Activated CD8-positive, alpha-beta T cell treated with anti-CD3 and anti-CD28 coated beads, Interleukin-2, amount 10 ng/mL, durations not matched to agents 7 days and 5 days (primary cell): ENCODE results near the gene RAX. TPM values are rescaled to one million over a fixed set of nuclear protein-coding genes. Genes with fewer than 3 reads are reported as not detected.

Experiments used
- ATAC-seq: fragments of 150-1000 bp; cut with Tn5 transposase; one replicate; pipeline ENCODE4 v1.10.0; 2021; ENCODE audit warnings: moderate library complexity
- CTCF ChIA-PET: fragments of 350-600 bp; sonication (Branson Sonifier 250); formaldehyde crosslinking; loops from one replicate; lab custom pipeline; 2021; ENCODE audit warnings: antibody characterized with exemption; lab: Charles Lee
- POLR2A ChIA-PET: fragments of 350-600 bp; sonication (Branson Sonifier 250); formaldehyde crosslinking; loops from one replicate; lab custom pipeline; 2021; ENCODE audit warnings: antibody characterized with exemption; lab: Charles Lee
- DNase-seq: peaks from one replicate; pipeline ENCODE4 v3.0.0-alpha.2; 2020
- H3K27ac Mint-ChIP-seq: one replicate; pipeline ENCODE4 v1.8.0; 2021; ENCODE audit warnings: mild to moderate bottlenecking, mixed read lengths
- H3K27me3 Mint-ChIP-seq: one replicate; pipeline ENCODE4 v1.8.0; 2021; ENCODE audit warnings: low read depth, mixed read lengths
- H3K36me3 Mint-ChIP-seq: one replicate; pipeline ENCODE4 v1.8.0; 2021; ENCODE audit warnings: low read depth, mixed read lengths
- H3K4me1 Mint-ChIP-seq: one replicate; pipeline ENCODE4 v1.8.0; 2021; ENCODE audit warnings: low read depth, mixed read lengths
- H3K4me3 Mint-ChIP-seq: one replicate; pipeline ENCODE4 v1.8.0; 2021; ENCODE audit warnings: mild to moderate bottlenecking, mixed read lengths
- H3K9me3 Mint-ChIP-seq: one replicate; pipeline ENCODE4 v1.8.0; 2022; ENCODE audit warnings: mixed read lengths; ENCODE audit not compliant: insufficient read depth
- total RNA-seq, 2 experiments: library from RNA; stranded (reverse); gene quantifications; one replicate each; pipeline ENCODE4 v1.2.3, GENCODE V29; 2021

RAX gene
- total RNA-seq, 2 experiments from 2014 or later: not detected

GRCh38 chr18:59298871-59299270, 25.6 kb upstream of the RAX start:
- DNase-seq (no peak), ATAC-seq (no peak)
- H3K27me3 Mint-ChIP-seq: peaks cover 19% of the 10 kb centered on the region
- H3K4me1 Mint-ChIP-seq: peaks cover 7% of the 10 kb centered on the region
- ChIA-PET POLR2A (no interaction called here), CTCF (interaction anchor here (1.0 kb wide), 1 partner anchor 103 kb away, joined by 3 read pairs; no protein-coding TSS in a partner anchor)
- no peaks in the 10 kb centered on the region for H3K9me3 Mint-ChIP-seq
- no peaks in the 10 kb centered on the region for H3K36me3 Mint-ChIP-seq
- H3K27ac Mint-ChIP-seq: no peak overlapping the region
- no peak overlapping the region for H3K4me3 Mint-ChIP-seq

- Mint-ChIP-seq H3K9me3 (no peaks in the 10 kb centered on the region), H3K4me3 (no peak overlapping the region), H3K4me1 (no peaks in the 10 kb centered on the region), H3K27ac (no peak overlapping the region), H3K36me3 (no peaks in the 10 kb centered on the region), H3K27me3 (peaks cover 38% of the 10 kb centered on the region)
- no peak for DNase-seq
- CTCF ChIA-PET: interaction anchor here (1.2 to 1.6 kb wide), 2 partner anchors 15 to 109 kb away, joined by 3 to 4 read pairs; no protein-coding TSS in a partner anchor
- POLR2A ChIA-PET: no interaction called here
- ATAC-seq: no peak
Observed at GRCh38 chr18:59293317-59293716, 20.1 kb upstream of the RAX start.

GRCh38 chr18:59286341-59286740, 13.1 kb upstream of the RAX start:
- ATAC-seq (no peak), DNase-seq (no peak)
- POLR2A ChIA-PET: no interaction called here
- Mint-ChIP-seq H3K27ac (no peak overlapping the region), H3K27me3 (peaks cover 42% of the 10 kb centered on the region), H3K4me1 (no peaks in the 10 kb centered on the region), H3K36me3 (no peaks in the 10 kb centered on the region), H3K4me3 (no peak overlapping the region), H3K9me3 (no peaks in the 10 kb centered on the region)
- CTCF ChIA-PET: no interaction called here

GRCh38 chr18:59282341-59282740, 9.1 kb upstream of the RAX start:
- no peak overlapping the region for H3K27ac Mint-ChIP-seq
- H3K4me3 Mint-ChIP-seq: no peak overlapping the region
- ChIA-PET CTCF (no interaction called here), POLR2A (no interaction called here)
- H3K4me1 Mint-ChIP-seq: no peaks in the 10 kb centered on the region
- DNase-seq (no peak), ATAC-seq (no peak)
- no peaks in the 10 kb centered on the region for H3K9me3 Mint-ChIP-seq
- H3K36me3 Mint-ChIP-seq: no peaks in the 10 kb centered on the region
- peaks cover 42% of the 10 kb centered on the region for H3K27me3 Mint-ChIP-seq

- H3K36me3 Mint-ChIP-seq: no peaks in the 10 kb centered on the region
- CTCF ChIA-PET: interaction anchor here (0.8 to 1.9 kb wide), 3 partner anchors 123 to 512 kb away, joined by 3 to 8 read pairs (median 3); no protein-coding TSS in a partner anchor
Observed at GRCh38 chr18:59279722-59280121, 6.5 kb upstream of the RAX start.

GRCh38 chr18:59279193-59279592, 5.9 kb upstream of the RAX start:
- Mint-ChIP-seq H3K4me3 (no peak overlapping the region), H3K36me3 (no peaks in the 10 kb centered on the region), H3K9me3 (no peaks in the 10 kb centered on the region), H3K27ac (no peak overlapping the region), H3K27me3 (peaks cover 49% of the 10 kb centered on the region), H3K4me1 (no peaks in the 10 kb centered on the region)
- DNase-seq (no peak), ATAC-seq (no peak)
- ChIA-PET POLR2A (no interaction called here), CTCF (interaction anchor here (0.8 to 1.9 kb wide), 3 partner anchors 123 to 511 kb away, joined by 3 to 8 read pairs (median 3); no protein-coding TSS in a partner anchor)

More at GRCh38 chr18:59279722-59280121, 6.5 kb upstream of the RAX start:
- ATAC-seq (no peak), DNase-seq (no peak)
- Mint-ChIP-seq H3K4me1 (no peaks in the 10 kb centered on the region), H3K27me3 (peaks cover 46% of the 10 kb centered on the region), H3K9me3 (no peaks in the 10 kb centered on the region), H3K27ac (no peak overlapping the region), H3K4me3 (no peak overlapping the region)
- POLR2A ChIA-PET: no interaction called here

GRCh38 chr18:59278793-59279192, 5.5 kb upstream of the RAX start:
- Mint-ChIP-seq H3K4me3 (no peak overlapping the region), H3K4me1 (peaks cover 2% of the 10 kb centered on the region), H3K9me3 (no peaks in the 10 kb centered on the region), H3K27me3 (peaks cover 52% of the 10 kb centered on the region), H3K27ac (no peak overlapping the region), H3K36me3 (no peaks in the 10 kb centered on the region)
- ATAC-seq: no peak
- CTCF ChIA-PET: interaction anchor here (0.8 to 1.9 kb wide), 3 partner anchors 124 to 511 kb away, joined by 3 to 8 read pairs (median 3); no protein-coding TSS in a partner anchor
- POLR2A ChIA-PET: no interaction called here
- DNase-seq: no peak

GRCh38 chr18:59276047-59276446, 2.8 kb upstream of the RAX start:
- ChIA-PET CTCF (interaction anchor here (0.9 to 1.9 kb wide), 2 partner anchors 10 to 27 kb away, joined by 3 to 4 read pairs; no protein-coding TSS in a partner anchor), POLR2A (no interaction called here)
- H3K4me1 Mint-ChIP-seq: peaks cover 8% of the 10 kb centered on the region
- no peaks in the 10 kb centered on the region for H3K36me3 Mint-ChIP-seq
- no peak overlapping the region for H3K4me3 Mint-ChIP-seq
- no peaks in the 10 kb centered on the region for H3K9me3 Mint-ChIP-seq
- DNase-seq (no peak), ATAC-seq (no peak)
- H3K27ac Mint-ChIP-seq: no peak overlapping the region
- H3K27me3 Mint-ChIP-seq: peaks cover 57% of the 10 kb centered on the region

- H3K9me3 Mint-ChIP-seq: no peaks in the 10 kb centered on the region
- ATAC-seq: no peak
- DNase-seq: no peak
- CTCF ChIA-PET: interaction anchor here (0.9 to 1.9 kb wide), 2 partner anchors 9 to 27 kb away, joined by 3 to 4 read pairs; no protein-coding TSS in a partner anchor
- H3K27ac Mint-ChIP-seq: no peak overlapping the region
- no peak overlapping the region for H3K4me3 Mint-ChIP-seq
- H3K27me3 Mint-ChIP-seq: peaks cover 61% of the 10 kb centered on the region
- H3K36me3 Mint-ChIP-seq: no peaks in the 10 kb centered on the region
- peaks cover 8% of the 10 kb centered on the region for H3K4me1 Mint-ChIP-seq
- POLR2A ChIA-PET: no interaction called here
Observed at GRCh38 chr18:59275406-59275949, 2.2 kb upstream of the RAX start.

- ChIA-PET CTCF (interaction anchor here (1.9 kb wide), 1 partner anchor 8 kb away, joined by 4 read pairs; no protein-coding TSS in a partner anchor), POLR2A (no interaction called here)
- peaks cover 65% of the 10 kb centered on the region for H3K27me3 Mint-ChIP-seq
- H3K27ac Mint-ChIP-seq: no peak overlapping the region
- H3K4me3 Mint-ChIP-seq: no peak overlapping the region
- no peak for DNase-seq
- no peak for ATAC-seq
- H3K36me3 Mint-ChIP-seq: no peaks in the 10 kb centered on the region
- no peaks in the 10 kb centered on the region for H3K9me3 Mint-ChIP-seq
- peaks cover 12% of the 10 kb centered on the region for H3K4me1 Mint-ChIP-seq
Observed at GRCh38 chr18:59274533-59274928, 1.3 kb upstream of the RAX start.

GRCh38 chr18:59273759-59274532, 692 bp upstream of the RAX start:
- DNase-seq (no peak), ATAC-seq (no peak)
- peaks cover 68% of the 10 kb centered on the region for H3K27me3 Mint-ChIP-seq
- H3K4me3 Mint-ChIP-seq: no peak overlapping the region
- H3K9me3 Mint-ChIP-seq: no peaks in the 10 kb centered on the region
- ChIA-PET CTCF (no interaction called here), POLR2A (no interaction called here)
- H3K4me1 Mint-ChIP-seq: peaks cover 15% of the 10 kb centered on the region
- no peaks in the 10 kb centered on the region for H3K36me3 Mint-ChIP-seq
- H3K27ac Mint-ChIP-seq: no peak overlapping the region
